NCI-H1417 treated with DMSO at 0.1 percent for 48 hours (cell line): ENCODE results near the gene KLHL25.

Experiments used
- DNase-seq: peaks from one replicate; lab custom pipeline; 2025; lab: John Stamatoyannopoulos, UW

The KLHL25 gene

GRCh38 chr15:85760049-85760448 is 34.7 kb downstream of the KLHL25 start:
- DNase-seq, result no peak

DNA sequence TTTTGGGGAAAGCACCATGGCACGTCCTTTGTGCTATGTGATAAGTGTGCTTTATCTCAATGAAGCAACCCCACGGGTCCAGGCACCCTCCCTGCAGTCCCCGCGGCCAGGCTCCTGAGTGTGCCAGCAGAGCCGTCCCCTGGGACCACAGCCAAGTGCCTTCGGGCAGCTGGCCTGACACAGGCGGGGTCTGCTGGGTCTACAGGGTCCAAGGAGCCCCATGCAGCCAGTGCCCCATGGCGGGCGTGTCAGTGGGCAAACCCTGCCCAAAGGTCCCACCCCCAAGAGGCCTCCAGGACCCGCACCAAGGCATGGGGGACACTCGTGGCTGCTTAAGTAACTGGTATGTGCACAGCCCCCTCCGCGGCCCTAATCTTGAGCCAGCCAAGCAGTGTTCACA is 35.3 kb downstream of the KLHL25 start:
- no peak for DNase-seq

- no peak for DNase-seq
Measured at GRCh38 chr15:85758655-85758978, 36.1 kb downstream of the KLHL25 start.

DNA sequence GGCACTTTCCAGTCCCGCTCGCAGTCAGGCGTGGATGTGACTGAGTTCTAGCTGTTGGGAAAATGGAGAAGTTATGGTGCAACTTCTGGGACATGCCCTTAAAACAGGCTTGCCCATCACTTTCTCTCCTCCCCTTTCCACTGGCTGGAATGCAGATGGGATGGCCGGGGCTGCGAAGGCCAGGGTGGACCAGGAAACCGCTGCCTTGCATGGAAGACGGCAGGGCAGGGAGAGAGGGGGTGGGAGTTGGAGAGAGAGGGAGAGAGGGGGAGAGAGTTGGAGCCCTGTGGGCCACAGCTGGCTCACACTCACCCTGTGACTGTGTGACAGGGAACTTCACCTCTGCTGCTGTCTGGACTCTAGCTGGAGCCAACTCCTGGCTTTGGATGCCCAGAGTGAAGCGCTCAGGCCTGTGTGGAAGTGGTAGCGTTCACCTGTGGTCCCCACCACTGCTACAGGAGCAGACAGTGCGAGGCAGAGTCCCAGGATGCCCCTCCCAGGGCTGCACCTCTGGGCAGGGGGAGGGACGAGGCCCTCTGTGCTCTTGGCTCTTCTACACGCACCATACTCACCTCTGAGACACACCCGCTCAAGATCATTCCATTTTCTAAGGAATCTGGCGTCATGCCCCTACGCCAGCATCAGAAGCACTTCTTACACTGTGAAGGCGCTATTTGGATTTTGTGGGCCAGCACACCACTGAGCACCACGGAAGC is 36.6 kb downstream of the KLHL25 start:
- DNase-seq, result no peak

- DNase-seq, result no peak
Measured at GRCh38 chr15:85757073-85757938, 37.4 kb downstream of the KLHL25 start.

GRCh38 chr15:85756411-85757072 is 38.2 kb downstream of the KLHL25 start:
- DNase-seq, result no peak

- no peak for DNase-seq
Measured at GRCh38 chr15:85755942-85756341, 38.8 kb downstream of the KLHL25 start.

- no peak for DNase-seq
Measured at GRCh38 chr15:85755471-85755870, 39.3 kb downstream of the KLHL25 start.

- DNase-seq, result no peak
Measured at GRCh38 chr15:85754989-85755388, 39.7 kb downstream of the KLHL25 start.

- DNase-seq, result no peak
Measured at GRCh38 chr15:85753791-85754452, 40.8 kb downstream of the KLHL25 start.

GRCh38 chr15:85753261-85753660 is 41.5 kb downstream of the KLHL25 start:
- no peak for DNase-seq

- DNase-seq, result no peak
Measured at GRCh38 chr15:85752491-85752961, 42.2 kb downstream of the KLHL25 start.

DNA sequence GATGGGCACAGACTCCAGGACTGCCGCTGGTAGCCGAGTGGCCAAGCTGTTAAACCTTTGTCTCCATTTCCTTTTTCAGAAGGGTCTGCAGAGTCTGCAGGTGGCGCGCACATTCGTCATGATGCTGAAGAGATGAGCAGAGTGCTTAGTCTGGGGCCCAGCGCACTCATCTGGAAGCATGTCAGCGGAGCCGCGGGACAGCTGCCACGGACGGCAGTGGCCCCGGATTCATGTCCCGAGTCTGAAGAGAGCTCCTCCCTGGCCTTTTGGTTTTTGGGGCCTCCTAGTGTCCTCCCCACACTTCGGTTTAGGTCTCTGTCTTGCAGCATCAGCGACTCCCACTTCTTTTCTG is 42.6 kb downstream of the KLHL25 start:
- DNase-seq, result no peak

DNA sequence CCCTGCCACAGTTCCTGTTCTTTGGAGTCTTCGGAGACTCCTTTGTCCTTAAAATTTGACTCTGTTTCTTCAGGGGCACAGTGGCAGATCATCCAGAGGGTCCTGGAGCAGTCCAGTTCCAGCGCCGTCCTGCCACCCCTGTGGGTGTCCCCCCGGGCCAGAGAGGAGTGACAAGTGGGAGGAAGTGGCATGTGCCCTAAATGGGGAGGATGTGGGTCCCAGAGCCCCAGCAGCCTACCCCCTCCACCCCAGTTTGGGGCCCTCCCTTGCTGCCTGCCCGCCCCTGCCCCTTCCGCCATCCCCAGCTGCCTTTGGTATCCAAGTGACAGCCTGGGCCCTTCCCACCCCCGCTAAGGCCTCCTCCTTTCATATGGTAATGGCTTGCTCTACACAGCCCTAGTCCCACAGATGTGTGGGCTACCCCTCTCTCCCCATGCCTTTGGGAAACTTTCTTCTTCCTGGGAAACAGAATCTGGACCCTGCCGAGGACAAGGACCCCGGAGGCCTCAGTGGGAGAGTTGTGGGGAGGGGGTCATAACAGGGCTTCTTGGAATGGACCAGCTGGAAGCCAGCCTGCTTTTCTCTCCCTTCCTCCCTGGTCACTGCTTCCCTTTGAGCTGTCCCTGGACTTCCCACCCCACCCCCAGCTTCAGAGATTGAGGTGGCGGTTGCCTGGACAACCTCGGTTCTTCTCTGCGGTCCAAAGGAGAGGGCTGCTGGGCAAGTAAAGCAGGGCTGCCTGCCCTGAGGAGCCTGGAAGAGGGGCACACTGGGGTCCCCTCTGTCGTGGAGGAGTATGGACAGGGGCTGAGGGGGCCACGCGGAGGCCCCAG is 43.2 kb downstream of the KLHL25 start:
- no peak for DNase-seq

GRCh38 chr15:85750319-85751290 is 44.1 kb downstream of the KLHL25 start:
- DNase-seq, result no peak

GRCh38 chr15:85749261-85750151 is 45.2 kb downstream of the KLHL25 start:
- DNase-seq, result no peak

GRCh38 chr15:85748729-85749128 is 46.0 kb downstream of the KLHL25 start:
- DNase-seq, result no peak

- DNase-seq, result no peak
Measured at GRCh38 chr15:85748176-85748575, 46.5 kb downstream of the KLHL25 start.

- no peak for DNase-seq
Measured at GRCh38 chr15:85746641-85747040, 48.1 kb downstream of the KLHL25 start.
